MM.1S (cell line): ENCODE measurements around the gene CYP4F12.

Experiments
- DNase-seq: peaks from one replicate; pipeline ENCODE4 v3.0.0-alpha.2; 2015
- H2AFZ ChIP-seq: fragments of 300-600 bp; sonication (generic); 2 replicates; pipeline ENCODE4 v1.6.0; 2016; ENCODE audit warnings: antibody characterized with exemption, low read length
- H3F3A ChIP-seq: fragments of 300-600 bp; sonication (generic); 2 replicates; pipeline ENCODE4 v1.6.1; 2016; ENCODE audit warnings: mild to moderate bottlenecking, antibody characterized with exemption, low read length, moderate library complexity, mixed read lengths; ENCODE audit not compliant: insufficient read depth
- H3K27ac ChIP-seq: fragments of 300-600 bp; sonication (generic); 2 replicates; pipeline ENCODE4 v1.5.1; 2016; ENCODE audit warnings: mild to moderate bottlenecking, low read length
- H3K27me3 ChIP-seq: fragments of 300-600 bp; sonication (generic); replicated peaks from 2 replicates; pipeline ENCODE4 v1.6.0; 2016; ENCODE audit warnings: low read length; ENCODE audit not compliant: insufficient read depth
- H3K36me3 ChIP-seq: fragments of 300-600 bp; sonication (generic); replicated peaks from 2 replicates; pipeline ENCODE4 v1.6.1; 2016; ENCODE audit warnings: mild to moderate bottlenecking, low read length, mixed read lengths; ENCODE audit not compliant: insufficient read depth
- H3K4me1 ChIP-seq: fragments of 300-600 bp; sonication (generic); 2 replicates; pipeline ENCODE4 v1.6.1; 2016; ENCODE audit warnings: low read length, mixed read lengths
- H3K4me2 ChIP-seq: fragments of 300-600 bp; sonication (generic); 2 replicates; pipeline ENCODE4 v1.6.0; 2016; ENCODE audit warnings: low read depth, low read length
- H3K4me3 ChIP-seq: fragments of 300-600 bp; sonication (generic); 2 replicates; pipeline ENCODE4 v1.5.1; 2016; ENCODE audit warnings: low read length, mixed read lengths
- H3K79me2 ChIP-seq: fragments of 300-600 bp; sonication (generic); 2 replicates; pipeline ENCODE4 v1.6.1; 2016; ENCODE audit warnings: mixed run types, low read length, mixed read lengths
- H3K9ac ChIP-seq: fragments of 300-600 bp; sonication (generic); 2 replicates; pipeline ENCODE4 v1.6.1; 2016; ENCODE audit warnings: low read length, mixed read lengths
- H3K9me2 ChIP-seq: fragments of 300-600 bp; sonication (generic); replicated peaks from 2 replicates; pipeline ENCODE4 v1.6.1; 2016; ENCODE audit warnings: mild to moderate bottlenecking, low read length, mixed read lengths; ENCODE audit not compliant: insufficient read depth
- H3K9me3 ChIP-seq: fragments of 300-600 bp; sonication (generic); replicated peaks from 2 replicates; pipeline ENCODE4 v1.6.1; 2016; ENCODE audit warnings: mild to moderate bottlenecking, low read length, mixed read lengths; ENCODE audit not compliant: insufficient read depth
- H4K20me1 ChIP-seq: fragments of 300-600 bp; sonication (generic); 2 replicates; pipeline ENCODE4 v1.6.1; 2016; ENCODE audit warnings: mild to moderate bottlenecking, low read length, moderate library complexity, mixed read lengths; ENCODE audit not compliant: insufficient read depth
- CTCF ChIP-seq: fragments of 300-600 bp; sonication (generic); IDR thresholded peaks from 2 replicates; pipeline ENCODE4 v1.5.1; 2016; ENCODE audit warnings: antibody characterized with exemption, low read length, mixed read lengths
- EZH2 ChIP-seq: fragments of 300-600 bp; sonication (generic); optimal IDR thresholded peaks from 2 replicates; pipeline ENCODE3; 2017; ENCODE audit warnings: low read depth, mild to moderate bottlenecking, antibody characterized with exemption, low read length, mixed read lengths
- EZH2phosphoT487 ChIP-seq: fragments of 300-600 bp; sonication (generic); IDR thresholded peaks from 2 replicates; pipeline ENCODE4 v1.6.1; 2018; ENCODE audit warnings: antibody characterized with exemption, low read length

Gene CYP4F12

GRCh38 chr19:15640294-15640903, 32.5 kb upstream of the CYP4F12 start, which contains the start of gene CYP4F3:
TSS of gene CYP4F3 (plus strand) at chr19:15640897. CDS start at chr19:15641416, 519 bp downstream.
- no peaks in the 10 kb centered on the region for H3K9me2 ChIP-seq
- H3K4me3 ChIP-seq, result no peak within 1 kb of the TSS
- no peak within 1 kb of the TSS for H2AFZ ChIP-seq
- H3K9me3 ChIP-seq, result no peaks in the 10 kb centered on the region
- no peak within 1 kb of the TSS for H3K9ac ChIP-seq
- TF ChIP-seq EZH2, result no peak
- no peaks in the 10 kb centered on the region for H3F3A ChIP-seq
- H3K79me2 ChIP-seq, result no peaks in the 10 kb centered on the region
- DNase-seq, result no peak
- no peak within 1 kb of the TSS for H3K27ac ChIP-seq
- no peak within 1 kb of the TSS for H3K4me2 ChIP-seq
- no peaks in the 10 kb centered on the region for H4K20me1 ChIP-seq
- peaks cover 49% of the 10 kb centered on the region for H3K27me3 ChIP-seq
- H3K4me1 ChIP-seq, result no peaks in the 10 kb centered on the region
- H3K36me3 ChIP-seq, result no peaks in the 10 kb centered on the region

- no peak overlapping the region for H3K27ac ChIP-seq
- DNase-seq, result no peak
- H3K4me3 ChIP-seq, result no peak overlapping the region
- H3K9ac ChIP-seq, result no peak overlapping the region
- H3K9me2 ChIP-seq, result no peaks in the 10 kb centered on the region
- H3K36me3 ChIP-seq, result no peaks in the 10 kb centered on the region
- no peaks in the 10 kb centered on the region for H4K20me1 ChIP-seq
- peaks cover 49% of the 10 kb centered on the region for H3K27me3 ChIP-seq
- H2AFZ ChIP-seq, result no peak overlapping the region
- H3K79me2 ChIP-seq, result no peaks in the 10 kb centered on the region
- H3K4me1 ChIP-seq, result no peaks in the 10 kb centered on the region
- H3K9me3 ChIP-seq, result no peaks in the 10 kb centered on the region
- H3K4me2 ChIP-seq, result no peak overlapping the region
- TF ChIP-seq EZH2 (no peak), EZH2phosphoT487 (no peak), CTCF (no peak)
- H3F3A ChIP-seq, result no peaks in the 10 kb centered on the region
Measured at GRCh38 chr19:15640904-15641597, 31.8 kb upstream of the CYP4F12 start.

- no peaks in the 10 kb centered on the region for H3K9me2 ChIP-seq
- H3K27ac ChIP-seq, result no peak overlapping the region
- H3K9ac ChIP-seq, result no peak overlapping the region
- DNase-seq, result no peak
- TF ChIP-seq EZH2, result no peak
- TF ChIP-seq CTCF, result no peak
- TF ChIP-seq EZH2phosphoT487, result no peak
- H3K4me1 ChIP-seq, result no peaks in the 10 kb centered on the region
- H3K79me2 ChIP-seq, result no peaks in the 10 kb centered on the region
- no peaks in the 10 kb centered on the region for H4K20me1 ChIP-seq
- no peaks in the 10 kb centered on the region for H3K36me3 ChIP-seq
- H3K9me3 ChIP-seq, result no peaks in the 10 kb centered on the region
- H3K4me2 ChIP-seq, result no peak overlapping the region
- no peak overlapping the region for H2AFZ ChIP-seq
- H3F3A ChIP-seq, result no peaks in the 10 kb centered on the region
- H3K4me3 ChIP-seq, result no peak overlapping the region
- H3K27me3 ChIP-seq, result peaks cover 52% of the 10 kb centered on the region
Measured at GRCh38 chr19:15641901-15642491, 30.9 kb upstream of the CYP4F12 start.
